Stimulated activated CD8-positive, alpha-beta memory T cell treated with anti-CD3 and anti-CD28 coated beads, Interleukin-15, amount 100 ng/mL, for 24 hours (primary cell): Measurements from ENCODE around the gene CSAG3.
"Not testable (repeated sequence)": the region's sequence is repeated elsewhere in the genome, so short reads cannot be mapped to it uniquely, and the experiment has no call there.

Experiments
- DNase-seq: peaks from one replicate; pipeline ENCODE4 v3.0.0-alpha.2; 2020; ENCODE audit warnings: low read depth

CSAG3 gene

GRCh38 chrX:152758918-152759317 is at the start of gene CSAG3:
Gene CSAG3, plus strand, starts transcription at chrX:152759218.
- not testable (repeated sequence) for DNase-seq

- DNase-seq: not testable (repeated sequence)
Measured at GRCh38 chrX:152713195-152713594, 45.8 kb upstream of the CSAG3 start.

- not testable (repeated sequence) for DNase-seq
Measured at GRCh38 chrX:152713815-152714787, 44.9 kb upstream of the CSAG3 start, which contains the start of gene MAGEA2B. Gene MAGEA2B, plus strand, starts transcription at chrX:152714628. Its CDS starts 2,479 bp downstream, at chrX:152717107.

GRCh38 chrX:152725409-152725808 is 33.6 kb upstream of the CSAG3 start:
- no peak for DNase-seq

GRCh38 chrX:152733261-152733975 is 25.6 kb upstream of the CSAG3 start, which contains the start of the genes CSAG1 and MAGEA12:
Gene CSAG1, minus strand, starts transcription at chrX:152733721. Its CDS starts 1,261 bp downstream, at chrX:152732460.
Gene MAGEA12, plus strand, starts transcription at chrX:152733757. Its CDS starts 2,405 bp downstream, at chrX:152736162.
- no peak for DNase-seq

GRCh38 chrX:152734143-152734858 is 24.7 kb upstream of the CSAG3 start:
- DNase-seq: not testable (repeated sequence)

GRCh38 chrX:152735101-152735500 is 23.9 kb upstream of the CSAG3 start:
- DNase-seq: no peak

GRCh38 chrX:152735860-152736511 is 23.0 kb upstream of the CSAG3 start:
- no peak for DNase-seq

GRCh38 chrX:152736528-152736927 is 22.5 kb upstream of the CSAG3 start:
- not testable (repeated sequence) for DNase-seq

- DNase-seq: no peak
Measured at GRCh38 chrX:152738560-152738959, 20.5 kb upstream of the CSAG3 start.

GRCh38 chrX:152753686-152754650 is 5.0 kb upstream of the CSAG3 start, which contains the start of gene MAGEA2:
Gene MAGEA2, minus strand, starts transcription at chrX:152753842. Its CDS starts 2,479 bp downstream, at chrX:152751363.
- DNase-seq: not testable (repeated sequence)

GRCh38 chrX:152754871-152755270 is 4.1 kb upstream of the CSAG3 start:
- DNase-seq: not testable (repeated sequence)

- DNase-seq: not testable (repeated sequence)
Measured at GRCh38 chrX:152759544-152759943, 526 bp downstream of the CSAG3 start.

- DNase-seq: not testable (repeated sequence)
Measured at GRCh38 chrX:152761582-152761981, 2.6 kb downstream of the CSAG3 start.

GRCh38 chrX:152766562-152766961 is 7.5 kb downstream of the CSAG3 start:
- DNase-seq: not testable (repeated sequence)

GRCh38 chrX:152769549-152770289 is 10.7 kb downstream of the CSAG3 start, which contains the start of gene MAGEA6:
Gene MAGEA6, minus strand, starts transcription at chrX:152769689. Its CDS starts 2,039 bp downstream, at chrX:152767650.
- DNase-seq: not testable (repeated sequence)

- DNase-seq: not testable (repeated sequence)
Measured at GRCh38 chrX:152787062-152787461, 28.0 kb downstream of the CSAG3 start.

- DNase-seq: no peak
Measured at GRCh38 chrX:152798945-152799344, 39.9 kb downstream of the CSAG3 start.

GRCh38 chrX:152806035-152806434 is 47.0 kb downstream of the CSAG3 start:
- no peak for DNase-seq
